Vagina (tissue), 2 donors: Measurements from ENCODE around the gene FAM240B. TPM values are rescaled to one million over a fixed set of nuclear protein-coding genes. Genes with fewer than 3 reads are reported as not detected.

Experiments
- DNase-seq, 2 donors: peaks; one replicate each; pipeline ENCODE4 v3.0.0-alpha.2; 2017; ENCODE audit errors: extremely low spot score in 2 of 2
- H3K27ac ChIP-seq: fragments of 200-600 bp; sonication (generic); one replicate; pipeline ENCODE4 v1.5.1; 2019
- H3K27me3 ChIP-seq: fragments of 200-600 bp; sonication (generic); one replicate; pipeline ENCODE4 v1.5.1; 2019
- H3K36me3 ChIP-seq, 2 donors: fragments of 200-600 bp; sonication (generic); one replicate each; pipeline ENCODE4 v1.5.1; 2017 to 2019
- H3K4me1 ChIP-seq: fragments of 200-600 bp; sonication (generic); one replicate; pipeline ENCODE4 v1.5.1; 2019
- H3K4me3 ChIP-seq, 2 donors: fragments of 200-600 bp; sonication (generic); 1 replicate in 1 of 2; 2 replicates in 1 of 2; pipeline ENCODE4 v1.5.1; 2016 to 2019
- H3K9me3 ChIP-seq: fragments of 200-600 bp; sonication (generic); one replicate; pipeline ENCODE4 v1.5.1; 2019
- CTCF ChIP-seq, 3 experiments: fragments of 450-650 bp in 2 of 3; fragments of 200-600 bp in 1 of 3; sonication (generic) in 1 of 3; IDR thresholded peaks; one replicate each; pipeline ENCODE4 v1.5.1; 2017 to 2019; ENCODE audit warnings: antibody characterized with exemption in 3 of 3, mild to moderate bottlenecking in 2 of 3, moderate library complexity in 2 of 3
- POLR2A ChIP-seq, 2 donors: fragments of 450-650 bp; IDR thresholded peaks; one replicate each; pipeline ENCODE4 v1.6.1; 2017; ENCODE audit warnings: antibody characterized with exemption in 2 of 2, mild to moderate bottlenecking in 2 of 2, moderate library complexity in 2 of 2
- POLR2AphosphoS5 ChIP-seq, 2 donors: sonication (generic); formaldehyde crosslinking; IDR thresholded peaks; one replicate each; pipeline ENCODE4 v1.9.0; 2017; ENCODE audit warnings: antibody characterized with exemption in 2 of 2, mild to moderate bottlenecking in 2 of 2, low read depth in 1 of 2; ENCODE audit not compliant: insufficient read depth in 1 of 2
- intact Hi-C: fragments of 100-400 bp; cut with DNase I; formaldehyde crosslinking; loops from one replicate; pipeline ENCODE4 v1.15.1; 2023
- total RNA-seq: library from RNA; depleted of rRNA; stranded (reverse); fragments of >200 nt; gene quantifications from one replicate; pipeline ENCODE4 v1.2.3, GENCODE V29; 2016

The FAM240B gene
- total RNA-seq, 1 donor from 2014 or later, result not detected

DNA sequence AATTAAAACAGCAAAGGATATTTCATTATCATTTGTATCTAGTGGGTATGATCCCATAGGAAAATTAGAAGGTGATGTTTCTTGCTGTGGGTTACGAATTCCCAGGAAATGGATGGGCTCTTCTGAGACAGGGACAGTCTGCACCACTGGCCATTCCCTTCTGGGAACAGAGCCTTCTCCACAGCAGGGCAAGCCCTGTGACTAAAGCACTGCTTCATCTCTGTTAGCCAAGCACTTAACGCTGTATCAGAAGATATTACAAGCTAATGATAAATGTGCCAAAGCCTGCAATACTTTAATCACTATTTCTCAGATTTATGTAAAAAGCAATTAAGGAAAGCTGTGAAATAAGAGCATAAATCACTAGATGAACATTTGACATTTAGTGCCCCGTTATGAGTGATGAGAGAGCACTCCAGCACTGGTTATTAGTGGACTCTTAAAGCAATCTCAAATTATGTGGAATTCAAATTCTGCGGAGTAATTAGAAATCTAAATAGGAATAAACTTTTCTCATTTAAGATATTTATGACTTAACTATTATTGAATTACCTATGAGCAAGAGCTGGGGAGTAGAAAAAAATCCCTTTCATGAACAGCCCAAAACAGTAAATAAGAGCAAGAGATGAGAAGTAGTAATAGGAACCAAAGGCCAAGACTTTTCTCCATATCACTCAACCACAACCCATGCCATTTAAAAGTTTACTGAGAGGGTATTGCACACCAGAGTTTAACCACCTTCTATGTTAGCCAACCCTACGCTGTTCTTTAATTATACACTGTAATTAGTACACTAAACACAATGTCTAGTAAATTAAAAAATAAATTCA, 49.2 kb downstream of the FAM240B start:
- no peaks in the 10 kb centered on the region for H3K36me3 ChIP-seq
- H3K27ac ChIP-seq, result no peak overlapping the region
- TF ChIP-seq CTCF (IDR thresholded peaks at IDR 0.05), result no peak
- TF ChIP-seq POLR2A (IDR thresholded peaks at IDR 0.05), result no peak
- TF ChIP-seq POLR2AphosphoS5 (IDR thresholded peaks at IDR 0.05; ENCODE audit: insufficient read depth in 1 of 2, low read depth in 1 of 2), result no peak
- no peak overlapping the region for H3K4me3 ChIP-seq
- peak in 1 of 2 donors; percentile 42 for DNase-seq
- intact Hi-C loops, result no loop called here
- H3K27me3 ChIP-seq, result no peaks in the 10 kb centered on the region
- no peaks in the 10 kb centered on the region for H3K9me3 ChIP-seq
- peaks cover 5% of the 10 kb centered on the region for H3K4me1 ChIP-seq

GRCh38 chr9:38668791-38669466, 51.0 kb downstream of the FAM240B start:
- TF ChIP-seq POLR2A (IDR thresholded peaks at IDR 0.05) (no peak), CTCF (IDR thresholded peaks at IDR 0.05) (no peak), POLR2AphosphoS5 (IDR thresholded peaks at IDR 0.05; ENCODE audit: insufficient read depth in 1 of 2, low read depth in 1 of 2) (no peak)
- H3K27me3 ChIP-seq, result no peaks in the 10 kb centered on the region
- H3K36me3 ChIP-seq, result no peaks in the 10 kb centered on the region
- DNase-seq, result peak in 1 of 2 donors; percentile 79
- no peak overlapping the region for H3K4me3 ChIP-seq
- intact Hi-C loops, result no loop called here
- no peaks in the 10 kb centered on the region for H3K9me3 ChIP-seq
- no peak overlapping the region for H3K27ac ChIP-seq
- H3K4me1 ChIP-seq, result peaks cover 5% of the 10 kb centered on the region

DNA sequence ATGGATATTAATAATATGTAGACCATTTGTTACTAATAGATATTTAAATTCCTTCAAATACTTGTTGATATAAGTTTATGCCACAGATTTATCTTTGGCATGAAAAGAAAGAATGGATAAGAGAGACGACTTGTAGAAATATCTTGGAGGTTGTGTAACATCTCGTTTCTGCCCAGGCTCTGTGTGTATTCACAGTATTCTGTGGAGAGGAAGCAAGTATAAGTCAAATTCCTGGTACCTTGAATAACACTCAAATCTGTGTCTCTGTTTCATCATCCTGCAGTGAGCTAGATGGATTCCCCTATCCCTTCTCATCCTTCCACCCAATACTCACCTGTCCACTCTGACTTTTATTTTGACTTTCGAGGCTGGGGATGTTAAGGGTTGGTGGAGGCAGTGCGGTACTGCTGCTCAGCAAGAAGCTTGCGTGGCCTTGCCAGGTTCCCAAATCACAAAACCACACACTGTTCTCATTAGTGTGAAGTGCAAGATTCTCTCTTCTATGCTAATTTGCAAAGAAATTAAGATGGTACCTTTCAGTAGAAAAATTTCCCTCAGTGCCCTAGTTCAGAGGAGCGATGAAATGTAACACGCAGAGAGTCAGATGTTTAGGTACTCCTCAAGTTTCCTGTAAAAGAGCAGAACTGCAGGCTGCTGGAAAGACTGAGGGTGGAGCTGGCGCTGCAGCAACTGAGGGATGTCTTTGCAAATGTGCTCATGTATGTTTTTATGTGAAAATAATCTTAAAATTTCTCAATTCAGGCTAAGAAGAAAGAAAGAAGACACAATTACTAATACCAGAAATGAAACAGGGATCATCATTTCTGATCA, 57.0 kb downstream of the FAM240B start:
- H3K27me3 ChIP-seq, result no peaks in the 10 kb centered on the region
- no peaks in the 10 kb centered on the region for H3K36me3 ChIP-seq
- no peak for DNase-seq
- intact Hi-C loops, result no loop called here
- no peaks in the 10 kb centered on the region for H3K4me1 ChIP-seq
- H3K27ac ChIP-seq, result no peak overlapping the region
- H3K4me3 ChIP-seq, result no peak overlapping the region
- TF ChIP-seq CTCF (IDR thresholded peaks at IDR 0.05), result no peak
- no peak for TF ChIP-seq POLR2AphosphoS5 (IDR thresholded peaks at IDR 0.05; ENCODE audit: insufficient read depth in 1 of 2, low read depth in 1 of 2)
- TF ChIP-seq POLR2A (IDR thresholded peaks at IDR 0.05), result no peak
- H3K9me3 ChIP-seq, result no peaks in the 10 kb centered on the region

- H3K27ac ChIP-seq, result no peak overlapping the region
- no peaks in the 10 kb centered on the region for H3K4me1 ChIP-seq
- DNase-seq, result no peak
- no peak overlapping the region for H3K4me3 ChIP-seq
- H3K9me3 ChIP-seq, result no peaks in the 10 kb centered on the region
- TF ChIP-seq POLR2AphosphoS5 (IDR thresholded peaks at IDR 0.05; ENCODE audit: insufficient read depth in 1 of 2, low read depth in 1 of 2) (no peak), CTCF (IDR thresholded peaks at IDR 0.05) (no peak), POLR2A (IDR thresholded peaks at IDR 0.05) (no peak)
- intact Hi-C loops, result no loop called here
- no peaks in the 10 kb centered on the region for H3K36me3 ChIP-seq
- H3K27me3 ChIP-seq, result no peaks in the 10 kb centered on the region
These were observed 60.4 kb downstream of the FAM240B start for GRCh38 chr9:38659538-38659937.
